ENCODE data around the gene KAZN. TPM values are rescaled to one million over a fixed set of nuclear protein-coding genes. Genes with fewer than 3 reads are reported as not detected.

KAZN gene
- total and polyA plus RNA-seq, 10 donors: 20.0 to 245 (median 144) TPM

GRCh38 chr1:15098176-15099125 is 500.0 kb downstream of the KAZN start:
- Histone ChIP-seq H3K27me3 (replicated peaks in 1 of 7) (peaks cover 0 to 35% (median 0%) of the 10 kb centered on the region in 7 donors), H3K9me3 (no peaks in the 10 kb centered on the region), H3K4me1 (peaks cover 0 to 26% (median 8%) of the 10 kb centered on the region in 6 donors), H3K4me3 (no peak overlapping the region), H3K27ac (no peak overlapping the region), H3K36me3 (peaks cover 0 to 23% (median 2%) of the 10 kb centered on the region in 6 donors)
- TF ChIP-seq, protein P1, sequence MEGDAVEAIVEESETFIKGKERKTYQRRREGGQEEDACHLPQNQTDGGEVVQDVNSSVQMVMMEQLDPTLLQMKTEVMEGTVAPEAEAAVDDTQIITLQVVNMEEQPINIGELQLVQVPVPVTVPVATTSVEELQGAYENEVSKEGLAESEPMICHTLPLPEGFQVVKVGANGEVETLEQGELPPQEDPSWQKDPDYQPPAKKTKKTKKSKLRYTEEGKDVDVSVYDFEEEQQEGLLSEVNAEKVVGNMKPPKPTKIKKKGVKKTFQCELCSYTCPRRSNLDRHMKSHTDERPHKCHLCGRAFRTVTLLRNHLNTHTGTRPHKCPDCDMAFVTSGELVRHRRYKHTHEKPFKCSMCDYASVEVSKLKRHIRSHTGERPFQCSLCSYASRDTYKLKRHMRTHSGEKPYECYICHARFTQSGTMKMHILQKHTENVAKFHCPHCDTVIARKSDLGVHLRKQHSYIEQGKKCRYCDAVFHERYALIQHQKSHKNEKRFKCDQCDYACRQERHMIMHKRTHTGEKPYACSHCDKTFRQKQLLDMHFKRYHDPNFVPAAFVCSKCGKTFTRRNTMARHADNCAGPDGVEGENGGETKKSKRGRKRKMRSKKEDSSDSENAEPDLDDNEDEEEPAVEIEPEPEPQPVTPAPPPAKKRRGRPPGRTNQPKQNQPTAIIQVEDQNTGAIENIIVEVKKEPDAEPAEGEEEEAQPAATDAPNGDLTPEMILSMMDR (IDR thresholded peaks at IDR 0.05 in 8 of 11, conservative IDR thresholded peaks at IDR 0.05 in 3 of 11): no peak
- no peak for TF ChIP-seq POLR2AphosphoS5 (IDR thresholded peaks at IDR 0.05)
- no peak for TF ChIP-seq POLR2A (IDR thresholded peaks at IDR 0.05)
- no peak for DNase-seq
- intact Hi-C loops (cut with DNase I; ENCODE audit: low total_unique reads): no loop called here
- 83 to 88% (median 83%) methylated on average over 10 to 15 of the region's 15 CpGs for WGBS, 5 donors

- Histone ChIP-seq H3K9me3 (peaks cover 0 to 6% (median 4%) of the 10 kb centered on the region in 8 donors), H3K36me3 (peaks cover 0 to 27% (median 6%) of the 10 kb centered on the region in 6 donors), H3K4me3 (no peak overlapping the region), H3K4me1 (peaks cover 0 to 26% (median 8%) of the 10 kb centered on the region in 6 donors), H3K27ac (no peak overlapping the region), H3K27me3 (replicated peaks in 1 of 7) (peaks cover 0 to 35% (median 0%) of the 10 kb centered on the region in 7 donors)
- DNase-seq: no peak
- TF ChIP-seq, protein P1 (IDR thresholded peaks at IDR 0.05 in 8 of 11, conservative IDR thresholded peaks at IDR 0.05 in 3 of 11): no peak
- TF ChIP-seq POLR2AphosphoS5 (IDR thresholded peaks at IDR 0.05): no peak
- no peak for TF ChIP-seq POLR2A (IDR thresholded peaks at IDR 0.05)
- 47 to 71% (median 54%) methylated on average over 15 of the region's 15 CpGs for WGBS, 5 donors
- intact Hi-C loops (cut with DNase I; ENCODE audit: low total_unique reads): no loop called here
Measured at GRCh38 chr1:15099441-15100120, 501.1 kb downstream of the KAZN start.

DNA sequence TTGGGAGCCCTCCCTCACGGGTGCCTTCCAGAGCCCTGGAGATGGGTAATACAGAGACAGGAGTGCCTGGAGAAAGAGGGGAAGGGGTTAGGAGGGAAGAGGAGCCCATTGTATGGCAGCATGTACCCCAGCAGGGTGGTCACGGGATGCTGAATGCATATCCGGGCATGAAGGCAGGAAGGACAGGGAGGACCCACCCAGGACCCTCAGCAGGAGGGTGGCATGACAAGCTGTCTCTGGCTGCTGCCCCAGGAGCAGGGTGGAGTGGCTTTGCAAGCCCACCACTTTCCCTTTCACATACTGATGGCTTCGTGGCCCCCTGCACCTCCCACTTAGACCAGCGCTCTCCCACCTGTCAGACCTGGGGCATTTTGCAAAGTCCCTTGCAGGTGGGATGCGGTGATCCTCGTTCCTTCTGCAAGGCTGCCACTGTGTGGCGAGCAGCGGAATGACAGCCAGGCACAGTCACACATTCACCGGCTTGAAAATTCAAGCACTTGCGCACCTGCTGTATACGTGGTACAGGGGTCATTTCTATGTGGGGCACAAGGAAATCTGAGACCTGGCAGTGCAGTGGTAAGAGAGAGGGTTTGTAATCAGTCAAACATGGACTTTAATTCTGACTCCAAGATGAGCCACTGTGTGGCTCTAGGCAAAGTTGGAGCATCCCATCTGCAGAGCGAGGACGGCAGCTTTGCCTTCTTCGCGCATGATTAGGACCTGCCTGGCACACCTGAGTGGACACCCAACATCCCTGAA is 501.8 kb downstream of the KAZN start:
- Histone ChIP-seq H3K36me3 (peaks cover 0 to 31% (median 6%) of the 10 kb centered on the region in 6 donors), H3K27me3 (replicated peaks in 1 of 7) (peaks cover 0 to 35% (median 0%) of the 10 kb centered on the region in 7 donors), H3K27ac (no peak overlapping the region), H3K9me3 (peaks cover 0 to 12% (median 9%) of the 10 kb centered on the region in 8 donors), H3K4me1 (peaks cover 0 to 21% (median 8%) of the 10 kb centered on the region in 6 donors), H3K4me3 (no peak overlapping the region)
- TF ChIP-seq, protein P1 (IDR thresholded peaks at IDR 0.05 in 8 of 11, conservative IDR thresholded peaks at IDR 0.05 in 3 of 11): peak; percentile 65 to 92 (median 84)
- TF ChIP-seq POLR2A (IDR thresholded peaks at IDR 0.05) (no peak), POLR2AphosphoS5 (IDR thresholded peaks at IDR 0.05) (peak in 2 of 3 donors; percentile 14 to 17)
- WGBS, 5 donors: 19 to 31% (median 28%) methylated on average over 12 to 16 of the region's 16 CpGs
- intact Hi-C loops (cut with DNase I; ENCODE audit: low total_unique reads): no loop called here
- no peak for DNase-seq
